SH-SY5Y (cell line): Measurements from ENCODE around the gene CELF2.

Experiments used
- GATA2 ChIP-seq: IDR thresholded peaks from 2 replicates; pipeline ENCODE4 v1.6.1; 2011; ENCODE audit warnings: mild to moderate bottlenecking, low read depth, low read length
- GATA3 ChIP-seq: IDR thresholded peaks from 2 replicates; pipeline ENCODE4 v1.6.1; 2011; ENCODE audit warnings: low read depth, mild to moderate bottlenecking, low read length, moderate library complexity

GRCh38 chr10:11154849-11155498, 137.3 kb downstream of the CELF2 start:
- no peak for TF ChIP-seq GATA2
- TF ChIP-seq GATA3, result no peak
